Measurements from ENCODE around the gene ACTL10.
"Not testable (repeated sequence)": the region's sequence is repeated elsewhere in the genome, so short reads cannot be mapped to it uniquely, and the experiment has no call there.

Gene ACTL10

DNA sequence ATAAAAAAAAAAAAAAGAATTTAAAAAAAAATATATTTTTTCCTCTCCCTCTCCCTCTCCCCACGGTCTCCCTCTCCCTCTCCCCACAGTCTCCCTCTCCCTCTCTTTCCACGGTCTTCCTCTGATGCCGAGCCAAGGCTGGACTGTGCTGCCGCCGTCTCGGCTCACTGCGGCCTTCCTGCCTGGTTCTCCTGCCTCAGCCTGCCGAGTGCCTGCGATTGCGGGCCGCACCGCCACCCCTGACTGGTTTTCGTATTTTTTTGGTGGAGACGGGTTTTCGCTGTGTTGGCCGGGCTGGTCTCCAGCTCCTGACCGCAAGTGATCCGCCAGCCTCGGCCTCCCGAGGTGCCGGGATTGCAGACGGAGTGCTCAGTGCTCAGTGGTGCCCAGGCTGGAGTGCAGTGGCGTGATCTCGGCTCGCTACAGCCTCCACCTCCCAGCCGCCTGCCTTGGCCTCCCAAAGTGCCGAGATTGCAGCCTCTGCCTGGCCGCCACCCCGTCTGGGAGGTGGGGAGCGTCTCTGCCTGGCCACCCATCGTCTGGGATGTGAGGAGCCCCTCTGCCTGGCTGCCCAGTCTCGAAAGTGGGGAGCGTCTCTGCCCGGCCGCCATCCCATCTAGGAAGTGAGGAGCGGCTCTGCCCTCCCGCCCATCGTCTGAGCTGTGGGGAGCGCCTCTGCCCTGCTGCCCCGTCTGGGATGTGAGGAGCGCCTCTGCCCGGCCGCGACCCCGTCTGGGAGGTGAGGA, 34.1 kb downstream of the ACTL10 start:
- DNase-seq: not testable (repeated sequence)

DNA sequence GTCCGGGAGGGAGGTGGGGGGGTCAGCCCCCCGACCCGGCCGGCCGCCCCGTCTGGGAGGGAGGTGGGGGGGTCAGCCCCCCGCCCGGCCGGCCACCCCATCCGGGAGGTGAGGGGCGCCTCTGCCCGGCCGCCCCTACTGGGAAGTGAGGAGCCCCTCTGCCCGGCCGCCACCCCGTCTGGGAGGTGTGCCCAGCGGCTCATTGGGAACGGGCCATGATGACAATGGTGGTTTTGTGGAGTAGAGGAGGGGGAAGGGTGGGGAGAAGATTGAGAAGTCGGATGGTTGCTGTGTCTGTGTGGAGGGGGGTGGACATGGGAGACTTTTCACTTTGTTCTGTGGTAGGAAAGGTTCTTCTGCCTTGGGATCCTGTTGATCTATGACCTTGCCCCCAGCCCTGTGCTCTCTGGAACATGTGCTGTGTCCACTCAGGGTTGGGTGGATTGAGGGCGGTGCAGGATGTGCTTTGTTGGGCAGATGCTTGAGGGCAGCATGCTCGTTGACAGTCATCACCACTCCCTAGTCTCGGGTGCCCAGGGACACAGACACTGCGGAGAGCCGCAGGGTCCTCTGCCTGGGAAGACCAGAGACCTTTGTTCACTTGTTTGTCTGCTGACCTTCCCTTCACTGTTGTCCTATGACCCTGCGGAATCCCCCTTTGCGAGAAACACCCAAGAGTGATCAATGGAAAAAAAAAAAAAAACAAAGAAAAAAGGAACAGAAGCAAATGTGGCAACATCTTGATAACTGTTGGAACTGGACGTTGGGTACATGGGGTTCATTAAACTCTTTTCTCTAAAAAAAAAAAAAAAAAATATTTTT, 35.1 kb downstream of the ACTL10 start:
- no peak for DNase-seq

DNA sequence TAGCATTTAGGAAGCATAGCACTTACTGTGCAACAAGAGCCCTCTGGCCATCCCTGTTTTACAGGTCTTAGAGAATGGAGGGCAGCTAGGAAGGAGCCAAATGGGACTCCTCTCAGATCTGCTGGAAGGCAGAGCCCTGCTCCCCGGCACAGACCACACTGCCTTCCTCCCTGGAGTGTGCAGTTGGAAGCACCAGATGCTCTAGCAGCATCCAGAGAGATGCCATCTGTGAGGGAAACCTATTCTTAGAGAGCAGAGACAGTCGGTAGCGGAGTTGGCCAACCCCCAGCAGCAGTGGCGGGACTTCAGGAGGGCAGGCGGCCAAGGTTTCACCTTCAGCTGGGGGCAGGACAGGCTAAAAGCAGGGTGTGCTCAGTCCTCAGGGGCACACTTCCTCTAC, 36.1 kb downstream of the ACTL10 start:
- DNase-seq: peak; percentile 50

DNA sequence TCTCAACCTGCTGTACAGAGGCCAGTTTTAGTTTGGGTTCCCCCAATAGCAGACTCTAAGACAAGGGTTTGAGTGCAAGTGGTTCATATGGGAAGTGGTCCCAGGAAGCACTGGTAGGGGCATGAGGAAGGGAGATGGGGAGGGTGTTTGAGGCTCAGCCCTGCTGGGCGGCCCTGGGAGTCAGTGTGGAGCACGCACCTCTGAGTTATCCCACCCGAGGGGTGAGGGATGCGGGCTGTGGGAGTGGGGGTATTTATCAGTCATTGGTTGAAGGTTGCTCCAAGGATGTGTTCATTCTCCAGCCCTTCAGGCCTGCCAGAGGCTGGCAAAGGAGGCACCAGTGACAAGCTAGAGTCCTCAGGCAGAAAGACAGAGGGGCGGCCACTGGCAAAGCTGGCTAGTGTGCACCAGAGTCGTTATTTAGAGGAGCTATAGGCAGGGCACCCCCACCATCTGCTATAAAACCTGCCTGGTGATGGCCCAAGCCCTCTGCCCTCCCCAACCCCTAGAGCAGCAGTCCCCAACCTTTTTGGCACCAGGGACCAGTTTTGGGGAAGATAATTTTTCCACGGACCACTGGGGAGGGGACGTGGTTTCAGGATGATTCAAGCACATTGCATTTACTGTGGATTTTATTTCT, 36.9 kb downstream of the ACTL10 start:
- DNase-seq: no peak

DNA sequence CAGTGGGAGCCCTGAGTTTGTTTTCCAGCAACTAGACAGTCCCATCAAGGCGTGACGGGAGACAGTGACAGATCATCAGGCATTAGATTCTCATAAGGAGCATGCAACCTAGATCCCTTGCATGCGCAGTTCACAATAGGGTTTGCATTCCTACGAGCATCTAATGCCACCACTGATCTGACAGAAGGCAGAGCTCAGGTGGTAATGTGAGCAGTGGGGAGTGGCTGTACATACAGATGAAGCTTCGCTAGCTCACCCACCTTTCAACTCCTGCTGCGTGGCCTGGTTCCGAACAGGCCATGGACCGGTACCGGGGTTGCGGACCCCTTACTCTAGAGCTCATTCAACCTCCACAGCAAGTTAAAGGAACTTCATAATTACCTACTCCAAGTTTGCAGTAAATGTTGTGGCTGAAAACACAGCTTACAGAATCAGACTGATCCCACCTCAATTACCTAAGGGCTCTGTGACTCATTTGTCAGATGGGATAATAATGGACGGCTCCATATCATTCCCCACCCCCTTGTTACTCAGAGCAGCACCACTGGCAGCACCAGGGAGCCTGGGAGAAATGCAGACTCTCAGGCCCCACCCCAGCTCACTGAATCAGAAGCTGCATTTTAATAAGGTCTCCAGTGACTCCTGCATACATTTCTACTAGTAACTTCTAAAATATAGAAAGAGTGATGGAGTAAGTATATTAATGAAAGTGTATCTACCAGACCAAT, 37.6 kb downstream of the ACTL10 start:
- no peak for DNase-seq

DNA sequence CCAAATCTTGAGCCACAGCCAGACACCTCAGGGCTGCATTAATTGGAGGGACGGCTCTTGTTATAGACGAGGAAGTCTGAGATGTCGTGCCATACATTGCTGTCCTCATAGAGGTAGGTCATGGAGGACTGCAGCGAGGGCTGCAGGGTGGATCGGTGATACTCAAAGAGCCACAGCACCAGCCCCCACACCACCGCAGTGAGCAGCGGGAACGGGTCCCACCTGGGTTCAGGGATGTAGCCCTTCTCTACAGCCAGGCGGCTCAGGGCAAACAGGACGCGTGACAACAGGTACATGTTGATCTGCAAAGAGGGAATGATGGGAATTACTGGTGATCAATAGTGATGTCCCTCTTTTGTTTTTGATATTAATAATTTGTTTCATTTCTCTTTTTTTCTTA, 40.9 kb downstream of the ACTL10 start:
- no peak for DNase-seq

DNA sequence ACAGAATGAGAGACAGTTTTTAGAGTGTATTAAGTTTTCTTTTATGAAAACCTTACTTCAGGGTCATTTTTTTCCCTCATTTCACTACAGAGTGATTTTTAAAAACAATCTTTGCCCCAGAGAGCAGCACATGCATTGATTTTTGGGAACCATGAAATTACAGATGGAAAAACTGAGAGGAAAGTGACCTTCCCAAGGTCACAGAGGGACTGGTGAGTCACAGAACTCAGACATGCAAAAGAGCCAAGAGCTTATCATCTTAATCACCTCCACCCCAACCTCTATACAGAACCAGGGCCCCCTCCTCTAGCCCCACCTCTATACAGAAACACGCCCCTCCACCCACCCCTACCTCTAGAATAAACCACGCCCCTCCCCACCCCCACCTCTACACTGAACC, 42.7 kb downstream of the ACTL10 start:
- no peak for DNase-seq

DNA sequence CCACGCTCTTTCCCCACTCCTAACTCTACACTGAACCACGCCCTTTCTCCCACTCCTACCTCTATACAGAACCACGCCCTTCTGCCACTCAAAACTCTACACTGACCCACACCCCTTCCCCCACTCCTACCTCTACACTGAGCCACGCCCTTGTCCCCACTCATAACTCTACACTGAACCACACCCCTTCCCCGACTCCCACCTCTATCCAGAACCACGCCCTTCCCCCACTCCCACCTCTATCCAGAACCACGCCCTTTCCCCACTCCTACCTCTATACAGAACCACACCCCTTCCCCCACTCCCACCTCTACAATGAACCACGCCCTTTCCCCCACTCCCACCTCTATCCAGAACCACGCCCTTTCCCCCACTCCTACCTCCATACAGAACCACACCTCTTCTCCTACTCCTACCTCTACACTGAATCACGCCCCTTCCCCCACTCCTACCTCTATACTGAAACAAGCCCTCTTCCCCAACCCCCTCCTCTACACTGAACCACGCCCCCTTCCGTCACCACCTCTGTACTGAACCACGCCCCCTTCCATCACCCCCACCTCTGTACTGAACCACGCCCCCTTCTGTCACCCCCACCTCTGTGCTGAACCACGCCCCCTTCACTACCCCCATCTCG, 43.3 kb downstream of the ACTL10 start:
- DNase-seq: no peak

DNA sequence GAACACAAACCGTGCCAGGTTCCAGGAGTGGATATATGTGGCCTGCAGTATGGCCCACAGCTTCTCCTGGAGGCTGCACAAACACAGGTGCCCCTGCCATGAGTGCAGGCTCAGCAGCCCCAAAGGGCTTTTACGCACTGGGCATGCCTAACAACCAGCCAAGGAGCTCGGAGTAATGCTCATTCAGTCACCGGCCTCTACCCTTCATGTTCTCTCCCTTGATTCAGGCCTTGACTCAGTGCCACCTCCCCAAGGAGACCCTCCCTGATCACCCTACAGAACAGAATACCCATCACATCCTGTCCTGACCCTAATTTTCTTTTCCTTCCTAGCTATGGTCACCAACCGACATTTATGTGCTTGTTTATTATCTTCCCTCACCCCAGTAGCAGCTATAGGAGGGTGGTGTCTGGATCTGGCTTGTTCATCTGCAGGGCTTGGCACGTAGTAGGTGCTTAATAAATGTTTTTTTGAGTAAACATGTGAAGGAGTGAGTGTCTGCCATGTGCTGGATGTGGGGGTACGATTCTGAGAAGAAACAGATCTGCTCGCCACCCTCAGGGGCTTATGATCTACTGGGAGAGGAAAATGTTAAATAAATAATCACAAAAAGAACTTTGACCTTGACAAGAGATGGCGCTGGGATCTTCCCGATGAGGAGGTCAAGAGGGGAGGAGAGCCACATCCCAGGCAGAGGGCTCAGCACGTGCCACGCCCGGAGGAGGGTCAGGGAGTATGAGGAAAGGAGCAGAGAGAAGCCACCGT, 44.1 kb downstream of the ACTL10 start:
- no peak for DNase-seq

DNA sequence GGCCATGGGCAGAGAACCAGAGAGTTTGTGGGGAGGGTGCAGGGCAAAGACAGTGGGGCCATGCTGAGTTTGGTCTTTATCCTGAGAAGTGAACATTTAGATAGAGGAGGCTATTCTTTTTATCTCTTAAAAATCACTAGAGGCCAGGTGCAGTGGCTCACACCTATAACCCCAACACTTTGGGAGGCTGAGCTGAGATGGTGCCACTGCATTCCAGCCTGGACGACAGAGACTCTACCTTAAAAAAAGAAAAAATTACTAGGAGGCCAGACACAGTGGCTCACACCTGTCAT, 44.6 kb downstream of the ACTL10 start:
- DNase-seq: no peak

DNA sequence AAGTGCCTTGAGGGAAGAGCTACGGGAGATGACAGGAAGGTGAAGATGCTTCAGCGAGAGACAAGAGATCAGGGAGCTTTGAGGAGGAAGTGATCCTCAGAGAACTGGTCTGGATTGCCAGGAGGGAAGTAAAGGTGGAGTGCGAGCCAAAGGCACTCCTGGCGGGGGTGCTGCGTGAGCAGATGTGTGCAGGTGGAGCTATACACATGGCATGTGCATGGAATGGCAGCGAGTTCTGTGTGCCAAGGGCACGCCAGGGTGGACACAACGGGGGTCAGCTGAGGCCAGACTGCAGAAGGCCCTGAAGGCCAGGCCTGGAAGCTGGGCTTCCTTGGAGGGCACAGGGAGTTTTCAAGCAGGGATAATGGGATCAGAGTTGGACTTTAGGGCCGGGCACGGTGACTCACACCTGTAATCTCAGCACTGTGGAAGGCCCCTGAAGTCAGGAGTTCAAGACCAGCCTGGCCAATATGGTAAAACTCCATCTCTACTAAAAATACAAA, 47.2 kb downstream of the ACTL10 start:
- no peak for DNase-seq

DNA sequence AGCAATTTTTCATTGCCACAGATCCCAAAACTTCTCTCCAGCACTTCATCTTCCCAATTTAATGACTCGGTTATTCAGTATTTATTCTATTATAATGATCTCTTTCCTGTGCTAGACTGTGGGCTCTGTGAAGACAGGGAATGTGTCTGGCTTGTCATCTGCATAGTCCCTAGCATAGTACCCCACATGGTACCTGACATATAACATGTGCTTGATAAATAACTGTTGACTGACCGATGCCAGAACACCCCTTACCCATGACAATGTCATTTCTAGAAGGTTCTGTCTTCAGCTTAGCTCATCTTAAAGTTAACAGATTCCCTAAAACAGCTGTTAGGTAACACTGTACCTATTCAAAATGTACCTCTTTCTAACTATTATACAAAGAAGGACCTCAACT, 49.8 kb downstream of the ACTL10 start:
- no peak for DNase-seq
